CD4-positive, alpha-beta T cell treated with Interleukin-10 for 1 hour (primary cell): ENCODE results near the gene CACFD1.

ENCODE experiments used
- DNase-seq: peaks from one replicate; pipeline ENCODE4 v3.0.0-alpha.2; 2020

The CACFD1 gene

GRCh38 chr9:133459476-133460404 is at the start of gene CACFD1:
Gene CACFD1 (plus strand): TSS chr9:133459978. CDS start chr9:133460067, 89 bp downstream.
- peak; percentile 92 for DNase-seq

- DNase-seq, result no peak
These were observed 44.6 kb upstream of the CACFD1 start for GRCh38 chr9:133415170-133415569.

- peak; percentile 88 for DNase-seq
These were observed 42.0 kb upstream of the CACFD1 start, which contains the start of gene REXO4 for GRCh38 chr9:133417541-133418461. Gene REXO4 (minus strand): TSS chr9:133418010. CDS start chr9:133417844, 166 bp downstream.

GRCh38 chr9:133419005-133419404 is 40.8 kb upstream of the CACFD1 start:
- DNase-seq, result no peak

- DNase-seq, result peak; percentile 35
These were observed 39.4 kb upstream of the CACFD1 start for GRCh38 chr9:133420392-133420827.

GRCh38 chr9:133421615-133422542 is 37.9 kb upstream of the CACFD1 start, which contains the start of gene ADAMTS13:
Gene ADAMTS13 (plus strand): TSS chr9:133422367. CDS start chr9:133422444, 77 bp downstream.
- peak; percentile 31 for DNase-seq

GRCh38 chr9:133423216-133423615 is 36.6 kb upstream of the CACFD1 start:
- no peak for DNase-seq

- no peak for DNase-seq
These were observed 35.6 kb upstream of the CACFD1 start for GRCh38 chr9:133424187-133424586.

GRCh38 chr9:133425049-133425632 is 34.6 kb upstream of the CACFD1 start:
- no peak for DNase-seq

- DNase-seq, result no peak
These were observed 33.8 kb upstream of the CACFD1 start for GRCh38 chr9:133426011-133426410.

- no peak for DNase-seq
These were observed 32.0 kb upstream of the CACFD1 start for GRCh38 chr9:133427658-133428348.

- DNase-seq, result no peak
These were observed 31.1 kb upstream of the CACFD1 start for GRCh38 chr9:133428617-133429101.

GRCh38 chr9:133429214-133429613 is 30.6 kb upstream of the CACFD1 start:
- DNase-seq, result no peak

GRCh38 chr9:133429641-133430161 is 30.1 kb upstream of the CACFD1 start:
- DNase-seq, result no peak

- no peak for DNase-seq
These were observed 29.5 kb upstream of the CACFD1 start for GRCh38 chr9:133430244-133430643.

GRCh38 chr9:133433351-133433843 is 26.4 kb upstream of the CACFD1 start:
- no peak for DNase-seq

GRCh38 chr9:133436681-133437080 is 23.1 kb upstream of the CACFD1 start:
- no peak for DNase-seq

- DNase-seq, result no peak
These were observed 21.8 kb upstream of the CACFD1 start for GRCh38 chr9:133437753-133438531.

GRCh38 chr9:133439337-133439736 is 20.4 kb upstream of the CACFD1 start:
- DNase-seq, result no peak
